K562 (cell line): ENCODE results near the gene ATL2. TPM values are rescaled to one million over a fixed set of nuclear protein-coding genes. Genes with fewer than 3 reads are reported as not detected.

Experiments used
- BACH1 ChIP-seq: fragments of 200-800 bp; sonication (Bioruptor generic); IDR thresholded peaks from 2 replicates; pipeline ENCODE4 v1.6.1; 2016; ENCODE audit warnings: missing genetic modification characterization, missing compliant biosample characterization
- CBFA2T3 ChIP-seq: fragments of 450-650 bp; IDR thresholded peaks from 2 replicates; pipeline ENCODE4 v1.6.1; 2017
- CC2D1A ChIP-seq: fragments of 450-650 bp; IDR thresholded peaks from 2 replicates; pipeline ENCODE4 v1.6.1; 2017; ENCODE audit warnings: mild to moderate bottlenecking
- CHAMP1 ChIP-seq: fragments of 450-650 bp; IDR thresholded peaks from 2 replicates; pipeline ENCODE4 v1.6.1; 2016; ENCODE audit warnings: mild to moderate bottlenecking
- IFI16 ChIP-seq: fragments of 250-450 bp; sonication (Bioruptor Pico); IDR thresholded peaks from 2 replicates; pipeline ENCODE4 v2.1.2; 2022; ENCODE audit warnings: mild to moderate bottlenecking, inconsistent platforms
- ILK ChIP-seq: fragments of 450-650 bp; IDR thresholded peaks from 2 replicates; pipeline ENCODE4 v1.6.1; 2016; ENCODE audit warnings: missing genetic modification characterization, low read depth, mild to moderate bottlenecking, missing compliant biosample characterization, moderate library complexity, borderline replicate concordance
- KDM5B ChIP-seq: fragments of 200-600 bp; sonication (generic); IDR thresholded peaks from 2 replicates; pipeline ENCODE4 v1.6.1; 2012; ENCODE audit warnings: low read depth, mild to moderate bottlenecking, moderate library complexity, low read length, control low read depth, inconsistent platforms; ENCODE audit not compliant: insufficient replicate concordance
- MCM3 ChIP-seq: fragments of 450-650 bp; IDR thresholded peaks from 2 replicates; pipeline ENCODE4 v1.6.1; 2016
- MLLT1 ChIP-seq, 2 experiments: fragments of 450-650 bp; IDR thresholded peaks; 2 replicates each; pipeline ENCODE4 v1.6.1; 2016
- MTA1 ChIP-seq: fragments of 450-650 bp; IDR thresholded peaks from 2 replicates; pipeline ENCODE4 v1.6.1; 2017; ENCODE audit warnings: borderline replicate concordance
- NBN ChIP-seq: fragments of 450-650 bp; IDR thresholded peaks from 2 replicates; pipeline ENCODE4 v1.6.1; 2016; ENCODE audit warnings: low read depth, mild to moderate bottlenecking
- PCBP2 ChIP-seq: fragments of 200-400 bp; formaldehyde crosslinking; IDR thresholded peaks from 2 replicates; pipeline ENCODE4 v1.6.1; 2018; ENCODE audit warnings: low read length, low read depth, mild to moderate bottlenecking, moderate library complexity; ENCODE audit not compliant: poor library complexity, severe bottlenecking
- PHF21A ChIP-seq: fragments of 450-650 bp; IDR thresholded peaks from 2 replicates; pipeline ENCODE4 v1.6.1; 2017; ENCODE audit warnings: low read depth, borderline replicate concordance
- SPI1 ChIP-seq: IDR thresholded peaks from 2 replicates; pipeline ENCODE4 v1.6.1; 2011; ENCODE audit warnings: low read depth, low read length, control low read depth, borderline replicate concordance
- THAP12 ChIP-seq: fragments of 250-450 bp; sonication (Bioruptor Pico); IDR thresholded peaks from 2 replicates; pipeline ENCODE4 v1.9.0; 2021; ENCODE audit warnings: mild to moderate bottlenecking, inconsistent platforms
- XRCC5 ChIP-seq: fragments of 200-400 bp; formaldehyde crosslinking; IDR thresholded peaks from 2 replicates; pipeline ENCODE4 v1.6.1; 2017; ENCODE audit warnings: low read depth, mild to moderate bottlenecking, low read length
- ZEB2 ChIP-seq: fragments of 450-650 bp; IDR thresholded peaks from 2 replicates; pipeline ENCODE4 v1.6.1; 2016
- ZFP1 ChIP-seq: fragments of 450-650 bp; formaldehyde crosslinking; IDR thresholded peaks from 2 replicates; pipeline ENCODE4 v1.4.0; 2020; ENCODE audit warnings: mild to moderate bottlenecking, mixed read lengths
- ZFX ChIP-seq: sonication (generic); formaldehyde crosslinking; IDR thresholded peaks from 2 replicates; pipeline ENCODE4 v1.8.0; 2022; ENCODE audit warnings: mild to moderate bottlenecking, missing genetic modification reagents, moderate library complexity
- ZNF277 ChIP-seq: fragments of 250-450 bp; sonication (Bioruptor Pico); IDR thresholded peaks from 2 replicates; pipeline ENCODE4 v1.8.0; 2022; ENCODE audit warnings: inconsistent platforms, mild to moderate bottlenecking, moderate library complexity, borderline replicate concordance
- ZNF449 ChIP-seq: fragments of 250-450 bp; sonication (Bioruptor Pico); IDR thresholded peaks from 2 replicates; pipeline ENCODE4 v1.8.0; 2022; ENCODE audit warnings: moderate library complexity, mild to moderate bottlenecking, inconsistent platforms
- ZSCAN32 ChIP-seq: fragments of 450-650 bp; formaldehyde crosslinking; IDR thresholded peaks from 2 replicates; pipeline ENCODE4 v1.4.0; 2020; ENCODE audit warnings: mild to moderate bottlenecking, moderate library complexity
- polyA plus RNA-seq, 8 experiments: library from polyadenylated mRNA; depleted of rRNA in 4 of 8; stranded (reverse) in 5 of 8; unstranded in 3 of 8; fragments of >200 nt; fragmentation: Nextera tagmentation in 2 of 8; fragmentation: Illumina TruSeq in 1 of 8; extraction: Ambion mirVana in 2 of 8; extraction: Trizol in 1 of 8; gene quantifications; 2 replicates each; pipeline versions ENCODE4 v1.2.1 to v1.2.3, GENCODE V29; 2011 to 2014; ENCODE audit warnings: inconsistent platforms in 1 of 8, missing spikeins in 1 of 8
- total RNA-seq, 7 experiments: library from RNA; depleted of rRNA in 6 of 7; stranded (reverse); fragments of >200 nt in 6 of 7; fragmentation: Illumina TruSeq in 2 of 7; extraction: Trizol in 2 of 7; gene quantifications; 2 replicates each; pipeline versions ENCODE4 v1.2.1 to v1.2.3, GENCODE V29; 2011 to 2021; ENCODE audit warnings: low replicate concordance in 1 of 7

The ATL2 gene
- total and polyA plus RNA-seq, 9 of the 15 experiments (the other 6 are each of a cell fraction or from before 2014, with no cell fraction given): 12.0 to 80.8 (median 70.2) TPM

- no peak for TF ChIP-seq IFI16 (CRISPR knock-in tag)
- no peak for TF ChIP-seq MCM3
- TF ChIP-seq MTA1: peak; percentile 82
- TF ChIP-seq CHAMP1: no peak
- peak; percentile 72; the same call in 1 of the 2 replicates for TF ChIP-seq BACH1 (tag)
- TF ChIP-seq PHF21A: no peak
- TF ChIP-seq MLLT1 (IDR thresholded peaks at IDR 0.05): 0 out of 4 replicates have a peak, but pooled peaks of 1 of the 2 experiments have one; percentile 27
- TF ChIP-seq XRCC5: no peak
- no peak for TF ChIP-seq ILK (tag)
- TF ChIP-seq CBFA2T3: peak; percentile 56
- peak; percentile 68; the same call in 1 of the 2 replicates for TF ChIP-seq ZEB2
- TF ChIP-seq SPI1: no peak
- 0 out of 2 replicates have a peak, but pooled peaks have one; percentile 25 for TF ChIP-seq CC2D1A
- TF ChIP-seq ZSCAN32: no peak
- TF ChIP-seq NBN: no peak
- TF ChIP-seq PCBP2: no peak
- TF ChIP-seq ZNF277 (CRISPR knock-in tag): no peak
- no peak for TF ChIP-seq KDM5B
- TF ChIP-seq THAP12 (CRISPR knock-in tag): no peak
- TF ChIP-seq ZNF449: no peak
- TF ChIP-seq ZFX (CRISPR knock-in tag): no peak
- TF ChIP-seq ZFP1: no peak
Observed at GRCh38 chr2:38386377-38386776, 9.3 kb upstream of the ATL2 start (continued).
